ENCODE data around the gene NUDT4. TPM values are rescaled to one million over a fixed set of nuclear protein-coding genes. Genes with fewer than 3 reads are reported as not detected.

Gene NUDT4
- total and polyA plus RNA-seq, 2 of the 8 experiments (the other 6 are each of a cell fraction or from before 2014, with no cell fraction given) = 17.3 to 71.7 TPM

DNA sequence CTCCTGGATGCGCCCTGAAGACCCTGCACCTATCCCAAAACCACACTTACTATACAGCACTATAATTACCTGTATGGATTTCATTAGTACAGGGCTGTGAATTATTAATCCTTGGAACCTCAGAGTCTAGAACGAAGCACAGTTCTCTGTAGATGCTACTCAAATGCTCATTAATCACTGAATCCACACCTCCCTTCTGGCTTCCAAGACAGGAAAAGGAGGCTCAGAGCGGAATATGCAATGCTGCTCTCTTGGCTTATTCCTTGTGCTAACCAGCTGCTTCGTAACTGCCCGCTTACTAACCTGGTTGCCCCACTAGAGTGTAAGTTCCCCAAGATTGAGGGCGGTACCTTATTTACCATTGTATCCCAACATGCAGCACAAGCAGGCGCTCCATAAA is 39.1 kb upstream of the NUDT4 start:
- Histone ChIP-seq H3K23me2 (ENCODE audit: low read depth, low read length) (no peaks in the 10 kb centered on the region), H3K18ac (ENCODE audit: extremely low read depth, low read length) (no peak overlapping the region), H4K91ac (replicated peaks; ENCODE audit: insufficient read length, low read length) (no peak overlapping the region), H3K4me1 (replicated peaks in 1 of 4; ENCODE audit: control insufficient read depth in 3 of 4, insufficient read depth in 4 of 4, low read length in 3 of 4) (no peaks in the 10 kb centered on the region; a peak in 1 of 7 replicates), H3K79me1 (ENCODE audit: low read depth, low read length) (no peaks in the 10 kb centered on the region), H2BK12ac (ENCODE audit: low read depth, low read length) (no peak overlapping the region), H3K36me3 (ENCODE audit: control insufficient read depth in 2 of 4, insufficient read depth in 4 of 4, low read length in 3 of 4) (no peaks in the 10 kb centered on the region), H2AFZ (ENCODE audit: low read length) (no peak overlapping the region), H3K27me3 (replicated peaks in 1 of 4; ENCODE audit: control insufficient read depth in 3 of 4, extremely low read depth in 1 of 4, insufficient read depth in 3 of 4, low read length in 3 of 4) (no peaks in the 10 kb centered on the region), H2BK15ac (ENCODE audit: low read length) (no peak overlapping the region), H4K20me1 (replicated peaks in 1 of 2; ENCODE audit: control insufficient read depth in 1 of 2, insufficient read depth in 2 of 2, low read length in 2 of 2) (no peaks in the 10 kb centered on the region), H3K27ac (ENCODE audit: low read depth, low read length) (no peak overlapping the region), H3K9ac (replicated peaks in 1 of 4; ENCODE audit: extremely low read depth in 1 of 4, low read depth in 3 of 4, low read length in 3 of 4) (no peak overlapping the region), H3K4ac (replicated peaks; ENCODE audit: insufficient read length, low read depth, low read length) (no peak overlapping the region), H2BK5ac (ENCODE audit: low read depth, low read length) (no peak overlapping the region), H2BK120ac (replicated peaks; ENCODE audit: low read depth, low read length) (no peak overlapping the region), H3K4me2 (ENCODE audit: insufficient read depth in 1 of 2, low read depth in 2 of 2, low read length in 2 of 2) (no peak overlapping the region), H3K4me3 (ENCODE audit: extremely low read depth in 1 of 4, insufficient read depth in 2 of 4, low read depth in 3 of 4, low read length in 4 of 4) (no peak overlapping the region), H4K8ac (ENCODE audit: extremely low read depth, insufficient read depth, low read length) (no peak overlapping the region), H3K14ac (ENCODE audit: insufficient read length) (no peak overlapping the region), H3K56ac (replicated peaks; ENCODE audit: insufficient read length, low read depth, low read length) (no peak overlapping the region), H2BK20ac (ENCODE audit: low read length) (no peak overlapping the region), H3K9me3 (ENCODE audit: insufficient read depth in 2 of 2, low read depth in 1 of 2, low read length in 1 of 2) (no peaks in the 10 kb centered on the region), H2AK5ac (ENCODE audit: low read depth, low read length) (no peak overlapping the region), H3K23ac (ENCODE audit: insufficient read length) (no peak overlapping the region), H4K5ac (ENCODE audit: insufficient read length, low read depth, low read length) (no peak overlapping the region), H3K79me2 (ENCODE audit: control insufficient read depth in 1 of 2, insufficient read depth in 2 of 2, low read length in 2 of 2) (no peaks in the 10 kb centered on the region)
- FAIRE-seq = no peak
- no peak for DNase-seq (ENCODE audit: low read depth in 1 of 2, low spot score in 2 of 2)
- ChIA-PET POLR2A (ENCODE audit: partially characterized antibody) (no interaction called here), CTCF (ENCODE audit: partially characterized antibody) (no interaction called here)
- 93% methylated on average over 7 of the region's 7 CpGs; no CpG with 5 or more reads in 1 of the 2 experiments for WGBS, 2 experiments (ENCODE audit: extremely low coverage in 1 of 2, insufficient coverage in 1 of 2, insufficient read length in 1 of 2, insufficient replicate concordance in 2 of 2, low coverage in 1 of 2, low lambda C conversion rate in 2 of 2, missing lambda C conversion rate in 1 of 2)
- TF ChIP-seq, protein P1, sequence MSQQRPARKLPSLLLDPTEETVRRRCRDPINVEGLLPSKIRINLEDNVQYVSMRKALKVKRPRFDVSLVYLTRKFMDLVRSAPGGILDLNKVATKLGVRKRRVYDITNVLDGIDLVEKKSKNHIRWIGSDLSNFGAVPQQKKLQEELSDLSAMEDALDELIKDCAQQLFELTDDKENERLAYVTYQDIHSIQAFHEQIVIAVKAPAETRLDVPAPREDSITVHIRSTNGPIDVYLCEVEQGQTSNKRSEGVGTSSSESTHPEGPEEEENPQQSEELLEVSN (IDR thresholded peaks at IDR 0.05) = no peak
- no peak for TF ChIP-seq BRCA1 (IDR thresholded peaks at IDR 0.05; ENCODE audit: low read depth, low read length)
- no peak for TF ChIP-seq TBP (IDR thresholded peaks at IDR 0.05; ENCODE audit: low read depth, low read length)
- TF ChIP-seq ASH2L (IDR thresholded peaks at IDR 0.05; ENCODE audit: low read length) = no peak

Measured in H1 (cell line).